Adrenal gland (tissue), 12 donors: ENCODE data around the gene ATP8A2. TPM values are rescaled to one million over a fixed set of nuclear protein-coding genes. Genes with fewer than 3 reads are reported as not detected.

Source experiments
- DNase-seq, 7 donors: peaks; one replicate each; pipeline ENCODE4 v3.0.0-alpha.2; 2019 to 2020
- H3K27ac ChIP-seq, 5 donors: fragments of 200-600 bp; sonication (generic) in 4 of 5; 1 replicate in 3 of 5; 2 replicates in 2 of 5; pipeline versions ENCODE4 v1.5.1 to v1.8.0; 2016 to 2020; ENCODE audit warnings: mild to moderate bottlenecking in 1 of 5
- H3K27me3 ChIP-seq: fragments of 200-600 bp; 2 replicates; pipeline ENCODE4 v1.8.0; 2021
- H3K36me3 ChIP-seq, 2 donors: fragments of 200-600 bp; replicated peaks in 1 of 2; 1 replicate in 1 of 2; 2 replicates in 1 of 2; pipeline versions ENCODE4 v1.5.1 to v1.8.0; 2018 to 2022
- H3K4me1 ChIP-seq, 2 donors: fragments of 200-600 bp; replicated peaks in 1 of 2; 1 replicate in 1 of 2; 2 replicates in 1 of 2; pipeline versions ENCODE4 v1.5.1 to v1.8.0; 2018 to 2021
- H3K4me3 ChIP-seq, 4 donors: fragments of 200-600 bp; sonication (generic) in 3 of 4; one replicate each; pipeline ENCODE4 v1.5.1; 2016 to 2018
- H3K9me3 ChIP-seq, 3 donors: fragments of 200-600 bp; sonication (generic) in 1 of 3; replicated peaks in 1 of 3; 1 replicate in 2 of 3; 2 replicates in 1 of 3; pipeline versions ENCODE4 v1.5.1 to v1.8.0; 2016 to 2021
- POLR2A ChIP-seq, 2 donors: fragments of 450-650 bp; IDR thresholded peaks; one replicate each; pipeline ENCODE4 v1.6.1; 2017; ENCODE audit warnings: antibody characterized with exemption in 2 of 2, mild to moderate bottlenecking in 2 of 2, moderate library complexity in 1 of 2
- WGBS, 4 donors: extraction: QIAGEN DNeasy Blood & Tissue Kit in 2 of 4; methylation state at CpG; one replicate each; pipeline versions ENCODE4 v1.1.5 to v1.1.7; 2013 to 2017; 5-methylcytosine and 5-hydroxymethylcytosine counted together
- intact Hi-C, 2 donors: fragments of 100-400 bp; cut with DNase I; formaldehyde crosslinking; loops; one replicate each; pipeline versions ENCODE4 v1.14.1 to v1.15.0; 2022 to 2023
- polyA plus RNA-seq, 3 donors: library from polyadenylated mRNA; stranded (reverse); fragments of 200-250 nt in 2 of 3; fragments of 350-450 nt in 1 of 3; fragmentation: Illumina TruSeq in 1 of 3; extraction: RNeasy Lipid Tissue Mini Kit (QIAGEN cat#74804) in 1 of 3; gene quantifications; one replicate each; pipeline ENCODE4 v1.2.3, GENCODE V29; 2013 to 2014
- total RNA-seq, 9 donors: library from RNA; depleted of rRNA in 4 of 9; stranded (reverse); fragments of >200 nt in 4 of 9; fragments of 120-200 nt in 1 of 9; fragmentation: NEBNext Ultra II Directional in 1 of 9; extraction: Animal tissue kit (Norgen Biotek cat#: 25700) in 1 of 9; gene quantifications; one replicate each; pipeline versions ENCODE4 v1.1.0 to v1.2.4, GENCODE V29; 2013 to 2023
- TF ChIP-seq, protein P1 (sequence below), 6 experiments: fragments of 450-650 bp in 4 of 6; fragments of 200-600 bp in 2 of 6; sonication (generic) in 1 of 6; IDR thresholded peaks; 1 replicate in 5 of 6; 2 replicates in 1 of 6; pipeline versions ENCODE4 v1.5.1 to v1.8.0; 2016 to 2021; ENCODE audit warnings: antibody characterized with exemption in 6 of 6, mild to moderate bottlenecking in 2 of 6, moderate library complexity in 1 of 6
- donor health status: healthy with polysubstance abuse.
- donor health status: Bipolar disorder and iron deficiency.
- donor health status: DM: yes; HTN: yes; CAD: no.
- donor health status: DM: no; HTN: no; CAD: no.
- donor health status: DM: no; HTN: no; CAD: no.
- donor health status: DM: yes; HTN: yes; CAD: no.

The ATP8A2 gene
- total and polyA plus RNA-seq, 12 donors, result 0.77 to 14.0 (median 4.3) TPM

DNA sequence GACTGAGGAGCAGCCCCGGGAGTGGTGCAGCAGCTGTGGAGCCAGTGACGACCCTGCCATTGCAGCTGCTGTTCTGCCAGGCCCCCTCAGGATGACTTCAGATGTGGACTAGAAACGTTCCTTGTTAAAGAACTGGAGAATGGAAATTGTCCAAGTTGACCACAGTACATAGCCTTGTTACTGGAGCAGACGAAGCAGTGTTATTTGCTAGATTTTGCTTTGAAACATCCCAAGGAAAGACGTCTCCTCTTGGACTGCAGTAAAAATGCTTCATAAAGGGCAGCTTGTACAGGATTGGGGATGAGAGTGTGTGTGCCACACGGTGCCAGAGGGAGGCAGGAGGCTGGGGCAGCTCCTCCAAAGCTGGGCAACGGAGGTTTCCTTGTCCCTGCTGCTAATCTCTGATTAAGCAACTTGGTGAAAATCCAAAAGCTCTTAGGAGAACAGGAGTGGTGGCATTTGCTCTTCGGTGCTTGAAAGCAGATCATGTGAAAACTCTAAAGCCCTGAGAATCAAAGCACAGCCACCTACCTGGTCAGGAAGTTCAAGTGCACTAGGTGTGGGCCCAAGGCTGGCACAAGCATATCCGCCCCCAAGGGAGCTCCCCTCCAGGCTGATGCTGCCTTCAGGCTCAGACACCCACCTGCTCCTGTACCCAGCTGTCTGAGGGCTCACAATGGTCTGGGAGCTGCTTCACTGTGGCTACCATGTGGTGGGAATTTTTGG lies 645.6 kb downstream of the ATP8A2 start:
- WGBS, 4 donors, result 68 to 75% (median 72%) methylated on average over 7 to 9 of the region's 9 CpGs
- no peak overlapping the region for H3K4me3 ChIP-seq
- H3K36me3 ChIP-seq, result no peaks in the 10 kb centered on the region

DNA sequence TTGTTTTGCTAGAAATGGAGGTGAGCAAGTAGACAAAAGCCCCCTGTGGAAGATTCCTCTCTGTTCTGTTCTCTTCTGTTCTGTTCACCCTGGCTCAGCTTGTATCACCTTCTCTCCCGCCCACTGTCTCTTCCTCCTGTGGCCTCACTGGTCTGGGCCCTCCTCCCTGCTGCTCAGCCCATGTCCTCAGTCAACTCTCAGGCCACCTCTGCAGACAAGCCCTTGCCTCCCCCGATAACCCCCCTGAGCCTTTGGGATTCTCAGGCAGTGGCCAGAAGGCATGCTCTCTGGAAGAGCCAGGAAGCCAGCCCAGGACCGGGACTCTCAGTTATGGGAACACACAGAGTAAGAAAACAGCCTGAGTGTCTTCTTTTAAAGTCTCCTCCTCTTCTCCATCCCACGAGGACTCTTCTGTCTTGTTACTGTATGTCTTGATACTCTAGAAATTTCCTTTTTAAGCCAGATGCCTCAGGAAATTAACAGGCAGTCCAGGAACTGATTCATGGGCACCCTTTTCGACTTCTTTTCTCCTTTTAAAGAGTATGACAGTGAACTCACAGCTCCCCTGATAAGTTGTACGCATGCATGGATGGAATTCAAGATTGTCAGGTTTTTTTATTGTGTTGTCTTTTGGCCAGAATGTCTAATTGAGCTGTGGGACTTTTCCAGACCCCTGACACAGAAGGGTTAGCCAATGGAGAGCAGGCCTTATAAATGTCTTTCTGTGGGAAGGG lies 646.3 kb downstream of the ATP8A2 start:
- no peaks in the 10 kb centered on the region for H3K4me1 ChIP-seq
- no peaks in the 10 kb centered on the region for H3K27me3 ChIP-seq
- intact Hi-C loops, result no loop called here
- H3K27ac ChIP-seq, result no peak overlapping the region
- no peak for DNase-seq
- 58 to 75% (median 68%) methylated on average over 6 of the region's 6 CpGs for WGBS, 4 donors
- no peak overlapping the region for H3K4me3 ChIP-seq
- H3K36me3 ChIP-seq, result no peaks in the 10 kb centered on the region
- no peak for TF ChIP-seq POLR2A (IDR thresholded peaks at IDR 0.05)
- TF ChIP-seq, protein P1, sequence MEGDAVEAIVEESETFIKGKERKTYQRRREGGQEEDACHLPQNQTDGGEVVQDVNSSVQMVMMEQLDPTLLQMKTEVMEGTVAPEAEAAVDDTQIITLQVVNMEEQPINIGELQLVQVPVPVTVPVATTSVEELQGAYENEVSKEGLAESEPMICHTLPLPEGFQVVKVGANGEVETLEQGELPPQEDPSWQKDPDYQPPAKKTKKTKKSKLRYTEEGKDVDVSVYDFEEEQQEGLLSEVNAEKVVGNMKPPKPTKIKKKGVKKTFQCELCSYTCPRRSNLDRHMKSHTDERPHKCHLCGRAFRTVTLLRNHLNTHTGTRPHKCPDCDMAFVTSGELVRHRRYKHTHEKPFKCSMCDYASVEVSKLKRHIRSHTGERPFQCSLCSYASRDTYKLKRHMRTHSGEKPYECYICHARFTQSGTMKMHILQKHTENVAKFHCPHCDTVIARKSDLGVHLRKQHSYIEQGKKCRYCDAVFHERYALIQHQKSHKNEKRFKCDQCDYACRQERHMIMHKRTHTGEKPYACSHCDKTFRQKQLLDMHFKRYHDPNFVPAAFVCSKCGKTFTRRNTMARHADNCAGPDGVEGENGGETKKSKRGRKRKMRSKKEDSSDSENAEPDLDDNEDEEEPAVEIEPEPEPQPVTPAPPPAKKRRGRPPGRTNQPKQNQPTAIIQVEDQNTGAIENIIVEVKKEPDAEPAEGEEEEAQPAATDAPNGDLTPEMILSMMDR (IDR thresholded peaks at IDR 0.05), result no peak
- H3K9me3 ChIP-seq, result no peaks in the 10 kb centered on the region

More for the DNA sequence above, 645.6 kb downstream of the ATP8A2 start:
- intact Hi-C loops, result no loop called here
- Histone ChIP-seq H3K9me3 (no peaks in the 10 kb centered on the region), H3K27me3 (no peaks in the 10 kb centered on the region), H3K4me1 (no peaks in the 10 kb centered on the region), H3K27ac (no peak overlapping the region)
- TF ChIP-seq, protein P1 (IDR thresholded peaks at IDR 0.05), result no peak
- no peak for TF ChIP-seq POLR2A (IDR thresholded peaks at IDR 0.05)
- DNase-seq, result no peak

DNA sequence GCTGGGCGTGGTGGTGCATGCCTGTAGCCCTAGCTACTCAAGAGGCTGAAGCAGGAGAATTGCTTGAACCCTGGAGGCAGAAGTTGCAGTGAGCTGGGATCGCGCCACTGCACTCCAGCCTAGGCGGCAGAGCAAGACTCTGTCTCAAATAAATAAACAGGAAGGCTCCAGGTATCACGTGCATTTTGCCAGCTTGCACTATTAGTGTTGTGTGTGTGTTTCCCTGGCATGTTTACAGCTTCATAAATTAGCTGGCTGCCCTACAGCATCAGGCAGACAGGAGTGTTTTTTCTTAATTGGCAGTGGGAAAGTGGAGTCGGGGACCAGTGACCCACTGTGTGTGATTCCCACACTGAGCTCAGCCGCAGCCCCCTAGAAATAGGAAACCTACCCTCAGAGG lies 647.5 kb downstream of the ATP8A2 start:
- no peak overlapping the region for H3K27ac ChIP-seq
- WGBS, 4 donors, result 87 to 90% (median 88%) methylated on average over 7 of the region's 7 CpGs
- H3K36me3 ChIP-seq, result no peaks in the 10 kb centered on the region
- intact Hi-C loops, result no loop called here
- no peak for TF ChIP-seq POLR2A (IDR thresholded peaks at IDR 0.05)
- TF ChIP-seq, protein P1 (IDR thresholded peaks at IDR 0.05), result no peak
- H3K9me3 ChIP-seq, result no peaks in the 10 kb centered on the region
- no peak for DNase-seq
- no peaks in the 10 kb centered on the region for H3K4me1 ChIP-seq
- no peaks in the 10 kb centered on the region for H3K27me3 ChIP-seq
- no peak overlapping the region for H3K4me3 ChIP-seq

DNA sequence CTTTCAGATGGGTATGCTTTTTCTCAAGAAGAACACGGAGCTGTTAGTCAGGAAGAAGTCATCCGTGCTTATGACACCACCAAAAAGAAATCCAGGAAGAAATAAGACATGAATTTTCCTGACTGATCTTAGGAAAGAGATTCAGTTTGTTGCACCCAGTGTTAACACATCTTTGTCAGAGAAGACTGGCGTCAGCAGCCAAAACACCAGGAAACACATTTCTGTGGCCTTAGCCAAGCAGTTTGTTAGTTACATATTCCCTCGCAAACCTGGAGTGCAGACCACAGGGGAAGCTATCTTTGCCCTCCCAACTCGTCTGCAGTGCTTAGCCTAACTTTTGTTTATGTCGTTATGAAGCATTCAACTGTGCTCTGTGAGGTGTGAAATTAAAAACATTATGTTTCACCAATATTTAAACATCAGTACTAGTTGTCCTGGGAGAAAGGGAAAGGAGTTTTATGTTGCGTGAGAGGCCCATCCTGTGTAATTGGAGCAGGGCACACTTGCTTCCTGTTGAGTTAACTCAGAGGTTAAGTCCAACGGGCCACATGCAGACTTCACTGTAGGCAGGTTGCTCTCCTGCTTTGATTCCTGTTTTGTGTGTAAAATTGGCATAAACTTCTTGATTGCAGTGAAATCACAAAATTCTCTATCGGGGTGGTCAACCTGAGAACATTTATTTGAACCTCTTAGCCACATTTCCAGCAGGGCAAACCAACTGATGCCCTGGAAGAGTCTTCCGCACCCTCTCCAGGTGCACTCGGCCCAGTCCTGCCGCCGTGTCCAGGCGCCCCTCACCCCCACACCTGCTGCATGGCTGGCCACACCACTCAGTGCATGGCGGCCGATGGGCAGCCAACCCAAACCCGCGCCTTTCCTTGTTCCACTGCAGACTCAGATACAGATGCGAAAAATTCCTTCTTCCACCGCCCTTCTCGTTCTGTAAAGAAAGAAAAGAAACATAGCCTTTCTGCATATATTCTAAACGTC lies 648.4 kb downstream of the ATP8A2 start:
- no peak overlapping the region for H3K4me3 ChIP-seq
- intact Hi-C loops, result no loop called here
- H3K36me3 ChIP-seq, result no peaks in the 10 kb centered on the region
- no peaks in the 10 kb centered on the region for H3K4me1 ChIP-seq
- TF ChIP-seq, protein P1 (IDR thresholded peaks at IDR 0.05), result no peak
- no peak for TF ChIP-seq POLR2A (IDR thresholded peaks at IDR 0.05)
- no peak for DNase-seq
- no peaks in the 10 kb centered on the region for H3K27me3 ChIP-seq
- H3K9me3 ChIP-seq, result no peaks in the 10 kb centered on the region
- 80 to 85% (median 82%) methylated on average over 20 to 22 of the region's 22 CpGs for WGBS, 4 donors
- H3K27ac ChIP-seq, result no peak overlapping the region
